Measurements from ENCODE around the gene SLFNL1. TPM values are rescaled to one million over a fixed set of nuclear protein-coding genes. Genes with fewer than 3 reads are reported as not detected.

The SLFNL1 gene
- total and polyA plus RNA-seq, 2 donors (not counting 1 experiment from before 2014, with no cell fraction given) = 0.18 to 1.2 TPM

- Histone ChIP-seq H3K9ac (ENCODE audit: low read length) (no peak overlapping the region), H3K36me3 (replicated peaks in 1 of 2; ENCODE audit: control extremely low read depth in 1 of 2, control insufficient read depth in 1 of 2, extremely low read depth in 1 of 2, insufficient read depth in 2 of 2, low read length in 1 of 2) (peaks cover 0 to 27% of the 10 kb centered on the region in 2 experiments), H3K27ac (ENCODE audit: low read length in 2 of 2) (no peak overlapping the region), H3K4me3 (ENCODE audit: control extremely low read depth in 1 of 5, extremely low read depth in 1 of 5, insufficient read depth in 1 of 5, low read depth in 2 of 5, low read length in 4 of 5) (no peak overlapping the region), H2AFZ (ENCODE audit: insufficient read depth, low read depth, low read length, poor library complexity, severe bottlenecking) (no peak overlapping the region), H3K4me2 (replicated peaks; ENCODE audit: low read depth, low read length, poor library complexity, severe bottlenecking) (no peak overlapping the region), H3K79me2 (ENCODE audit: control insufficient read depth, insufficient read depth, low read length) (no peaks in the 10 kb centered on the region), H4K20me1 (ENCODE audit: control insufficient read depth, insufficient read depth, low read length, poor library complexity, severe bottlenecking) (no peaks in the 10 kb centered on the region), H3K27me3 (replicated peaks in 1 of 4; ENCODE audit: control extremely low read depth in 1 of 4, control insufficient read depth in 3 of 4, insufficient read depth in 4 of 4, low read length in 3 of 4) (no peaks in the 10 kb centered on the region), H3K9me3 (ENCODE audit: control extremely low read depth in 1 of 3, control insufficient read depth in 2 of 3, insufficient read depth in 1 of 3, low read length in 2 of 3) (no peaks in the 10 kb centered on the region), H3K4me1 (ENCODE audit: control insufficient read depth in 2 of 2, insufficient read depth in 2 of 2, low read length in 2 of 2) (peaks cover 0 to 4% of the 10 kb centered on the region in 2 donors)
- no peak for TF ChIP-seq CTCF (IDR thresholded peaks at IDR 0.05)
- TF ChIP-seq EZH2 (IDR thresholded peaks at IDR 0.05; ENCODE audit: borderline replicate concordance, insufficient read depth, low read depth, low read length, poor library complexity, severe bottlenecking) = no peak
- no peaks in the 10 kb centered on the region for H3K9me3 Mint-ChIP-seq (ENCODE audit: insufficient read depth)
- H3K4me3 Mint-ChIP-seq = no peak overlapping the region
- ATAC-seq (ENCODE audit: low read depth) (no peak), DNase-seq (no peak)
- no peaks in the 10 kb centered on the region for H3K27me3 Mint-ChIP-seq
- POLR2A ChIA-PET = no interaction called here
- intact Hi-C loops (cut with micrococcal nuclease) = no loop called here
- no peak overlapping the region for H3K27ac Mint-ChIP-seq
- WGBS (ENCODE audit: insufficient coverage) = 100% methylated on average over 3 of the region's 3 CpGs
- peaks cover 5% of the 10 kb centered on the region for H3K4me1 Mint-ChIP-seq
- CTCF ChIA-PET = no interaction called here
These were observed 27.0 kb upstream of the SLFNL1 start for GRCh38 chr1:41048540-41048939.

- no peaks in the 10 kb centered on the region for H3K4me1 Mint-ChIP-seq
- H4K20me1 ChIP-seq (ENCODE audit: control insufficient read depth, insufficient read depth, low read length, poor library complexity, severe bottlenecking) = no peaks in the 10 kb centered on the region
- ChIA-PET CTCF (no interaction called here), POLR2A (no interaction called here)
- no peak overlapping the region for H3K27ac ChIP-seq (ENCODE audit: low read length in 2 of 2)
- no peaks in the 10 kb centered on the region for H3K9me3 ChIP-seq (ENCODE audit: control extremely low read depth in 1 of 3, control insufficient read depth in 2 of 3, insufficient read depth in 1 of 3, low read length in 2 of 3)
- no peaks in the 10 kb centered on the region for H3K27me3 Mint-ChIP-seq
- no peak overlapping the region for H3K4me3 ChIP-seq (ENCODE audit: control extremely low read depth in 1 of 5, extremely low read depth in 1 of 5, insufficient read depth in 1 of 5, low read depth in 2 of 5, low read length in 4 of 5)
- DNase-seq (no peak), ATAC-seq (ENCODE audit: low read depth) (no peak)
- no peak overlapping the region for H3K27ac Mint-ChIP-seq
- H3K27me3 ChIP-seq (replicated peaks in 1 of 4; ENCODE audit: control extremely low read depth in 1 of 4, control insufficient read depth in 3 of 4, insufficient read depth in 4 of 4, low read length in 3 of 4) = no peaks in the 10 kb centered on the region
- H3K4me3 Mint-ChIP-seq = no peak overlapping the region
- intact Hi-C loops (cut with micrococcal nuclease) = no loop called here
- H3K4me2 ChIP-seq (replicated peaks; ENCODE audit: low read depth, low read length, poor library complexity, severe bottlenecking) = no peak overlapping the region
- peaks cover 0 to 27% of the 10 kb centered on the region in 2 experiments for H3K36me3 ChIP-seq (replicated peaks in 1 of 2; ENCODE audit: control extremely low read depth in 1 of 2, control insufficient read depth in 1 of 2, extremely low read depth in 1 of 2, insufficient read depth in 2 of 2, low read length in 1 of 2)
- no peak for TF ChIP-seq EZH2 (IDR thresholded peaks at IDR 0.05; ENCODE audit: borderline replicate concordance, insufficient read depth, low read depth, low read length, poor library complexity, severe bottlenecking)
- TF ChIP-seq CTCF (IDR thresholded peaks at IDR 0.05) = no peak
- no peaks in the 10 kb centered on the region for H3K9me3 Mint-ChIP-seq (ENCODE audit: insufficient read depth)
- no peak overlapping the region for H2AFZ ChIP-seq (ENCODE audit: insufficient read depth, low read depth, low read length, poor library complexity, severe bottlenecking)
- no peak overlapping the region for H3K9ac ChIP-seq (ENCODE audit: low read length)
- WGBS (ENCODE audit: insufficient coverage) = 96% methylated on average over 9 of the region's 10 CpGs
- no peaks in the 10 kb centered on the region for H3K4me1 ChIP-seq (ENCODE audit: control insufficient read depth in 2 of 2, insufficient read depth in 2 of 2, low read length in 2 of 2)
- no peaks in the 10 kb centered on the region for H3K79me2 ChIP-seq (ENCODE audit: control insufficient read depth, insufficient read depth, low read length)
These were observed 24.8 kb upstream of the SLFNL1 start for GRCh38 chr1:41046347-41046775.

Measured in B cell (primary cell).